ENCODE data around the gene MLLT1.

Gene MLLT1

DNA sequence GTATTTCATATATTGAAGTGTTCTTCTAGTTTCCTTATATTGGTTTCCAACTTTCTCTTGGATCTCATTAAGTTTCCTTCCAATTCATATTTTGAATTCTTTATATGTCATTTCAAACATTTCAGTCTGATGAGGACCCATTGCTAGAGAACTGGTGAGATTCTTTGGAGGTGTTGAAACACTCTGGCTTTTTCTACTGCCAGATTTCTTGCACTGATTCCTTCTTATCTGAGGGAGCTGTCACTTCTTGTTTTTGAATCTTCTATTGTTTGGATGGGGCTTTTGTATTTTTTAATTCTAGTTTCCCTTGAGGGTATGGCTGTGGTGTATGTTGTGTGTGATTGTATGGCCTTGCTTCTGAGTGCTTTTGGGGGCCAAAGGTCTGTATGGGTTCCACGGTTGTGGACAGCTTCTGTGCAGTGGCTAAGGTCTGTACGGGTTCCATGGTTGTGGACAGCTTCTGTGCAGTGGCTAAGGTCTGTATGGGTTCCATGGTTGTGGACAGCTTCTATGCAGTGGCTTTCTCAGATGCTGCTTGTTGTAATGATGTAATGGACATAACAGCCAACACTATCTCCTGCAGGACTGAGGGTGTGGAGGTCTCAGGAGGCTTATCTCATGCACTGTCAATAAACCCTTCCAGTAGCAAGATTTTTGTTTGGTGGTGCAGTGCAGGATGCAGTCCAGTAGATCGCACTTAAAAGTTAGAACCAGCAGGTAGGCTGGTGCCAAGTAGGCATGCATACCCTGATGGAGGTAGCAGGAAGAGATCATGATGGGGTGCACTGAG is 107.5 kb downstream of the MLLT1 start:
- no peak for DNase-seq (ENCODE audit: low spot score)
- TF ChIP-seq, protein P1, sequence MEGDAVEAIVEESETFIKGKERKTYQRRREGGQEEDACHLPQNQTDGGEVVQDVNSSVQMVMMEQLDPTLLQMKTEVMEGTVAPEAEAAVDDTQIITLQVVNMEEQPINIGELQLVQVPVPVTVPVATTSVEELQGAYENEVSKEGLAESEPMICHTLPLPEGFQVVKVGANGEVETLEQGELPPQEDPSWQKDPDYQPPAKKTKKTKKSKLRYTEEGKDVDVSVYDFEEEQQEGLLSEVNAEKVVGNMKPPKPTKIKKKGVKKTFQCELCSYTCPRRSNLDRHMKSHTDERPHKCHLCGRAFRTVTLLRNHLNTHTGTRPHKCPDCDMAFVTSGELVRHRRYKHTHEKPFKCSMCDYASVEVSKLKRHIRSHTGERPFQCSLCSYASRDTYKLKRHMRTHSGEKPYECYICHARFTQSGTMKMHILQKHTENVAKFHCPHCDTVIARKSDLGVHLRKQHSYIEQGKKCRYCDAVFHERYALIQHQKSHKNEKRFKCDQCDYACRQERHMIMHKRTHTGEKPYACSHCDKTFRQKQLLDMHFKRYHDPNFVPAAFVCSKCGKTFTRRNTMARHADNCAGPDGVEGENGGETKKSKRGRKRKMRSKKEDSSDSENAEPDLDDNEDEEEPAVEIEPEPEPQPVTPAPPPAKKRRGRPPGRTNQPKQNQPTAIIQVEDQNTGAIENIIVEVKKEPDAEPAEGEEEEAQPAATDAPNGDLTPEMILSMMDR (IDR thresholded peaks at IDR 0.05; ENCODE audit: extremely low read depth, missing control alignments): no peak

DNA sequence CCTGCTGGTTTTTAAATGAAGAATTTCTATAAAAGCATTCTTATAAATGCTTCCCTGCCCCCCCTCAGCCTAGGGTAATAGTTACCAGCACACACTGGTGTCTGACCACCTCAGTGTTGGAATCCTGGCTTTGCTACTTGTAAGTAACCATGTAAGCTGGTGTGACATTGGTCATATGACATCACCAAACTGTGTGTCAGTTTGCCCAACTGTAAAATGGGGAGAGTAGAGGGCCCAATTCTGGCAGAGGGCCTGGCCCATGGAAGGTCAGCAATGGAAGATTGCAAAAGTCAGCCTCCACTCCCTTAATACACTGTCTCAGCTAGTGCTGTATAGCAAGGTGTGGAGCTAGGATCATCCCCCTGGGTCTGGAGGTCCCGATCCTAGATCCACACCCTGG is 112.7 kb downstream of the MLLT1 start:
- no peak for DNase-seq (ENCODE audit: low spot score)
- TF ChIP-seq, protein P1 (IDR thresholded peaks at IDR 0.05; ENCODE audit: extremely low read depth, missing control alignments): no peak

DNA sequence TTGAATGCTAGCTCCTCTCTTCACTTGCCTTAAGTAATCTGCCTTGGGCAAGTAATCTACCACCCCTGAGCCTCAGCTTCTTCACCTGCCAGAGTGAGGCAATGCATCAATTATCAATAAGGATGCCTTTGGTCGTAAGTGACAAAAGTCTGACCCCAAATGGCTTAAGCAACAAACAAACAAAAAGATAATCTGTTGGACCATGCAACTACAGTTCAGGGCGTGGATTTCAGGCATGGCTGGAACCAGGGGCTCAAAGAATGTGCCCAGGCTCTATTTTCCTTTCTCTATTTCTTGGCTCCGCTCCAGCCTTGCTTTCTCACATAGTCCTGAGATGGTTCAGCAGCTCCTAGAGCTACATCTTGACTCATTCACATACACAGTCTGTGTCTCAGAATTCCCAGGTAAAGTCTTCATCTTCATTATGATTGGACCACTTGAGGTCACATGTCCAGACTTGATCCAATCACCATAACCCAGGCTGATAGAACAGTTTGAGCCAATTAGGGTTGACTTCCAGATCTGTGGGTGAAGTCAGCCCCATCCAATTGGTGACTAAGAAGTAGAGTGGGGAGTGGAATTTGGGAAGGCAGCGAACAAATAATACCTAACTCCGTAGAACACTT is 114.8 kb downstream of the MLLT1 start:
- TF ChIP-seq, protein P1 (IDR thresholded peaks at IDR 0.05; ENCODE audit: extremely low read depth, missing control alignments): no peak
- no peak for DNase-seq (ENCODE audit: low spot score)

DNA sequence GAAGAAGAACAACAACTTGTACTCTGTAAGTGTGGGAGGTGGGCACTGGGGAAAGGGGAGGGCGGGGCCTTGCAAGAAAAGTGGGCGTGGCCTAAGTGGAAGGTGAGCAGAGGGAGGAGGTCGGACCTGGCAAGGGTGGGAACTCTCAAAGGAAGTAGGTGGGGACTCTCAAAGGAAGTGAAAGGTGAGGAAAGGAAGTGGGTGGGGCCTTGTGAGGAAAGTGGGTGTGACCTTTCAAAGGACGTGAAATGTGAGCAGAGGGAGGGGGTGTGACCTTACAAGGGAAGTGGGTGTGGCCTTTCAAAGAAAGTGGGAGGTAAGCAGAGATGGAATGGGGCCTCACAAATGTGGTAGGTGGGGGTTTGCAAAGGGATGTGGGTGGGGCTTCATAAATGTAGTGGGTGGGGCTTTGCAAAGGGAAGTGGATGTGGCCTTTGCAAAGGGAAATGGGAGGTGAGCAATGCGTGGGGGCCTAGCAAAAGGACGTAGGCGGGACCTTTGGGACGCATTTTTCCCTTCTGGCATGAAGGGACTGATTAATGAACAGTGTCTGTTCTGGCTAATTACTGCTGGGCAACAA is 118.4 kb downstream of the MLLT1 start:
- DNase-seq (ENCODE audit: low spot score): peak; percentile 63

More for the DNA sequence above, 118.4 kb downstream of the MLLT1 start:
- TF ChIP-seq, protein P1 (IDR thresholded peaks at IDR 0.05; ENCODE audit: extremely low read depth, missing control alignments): no peak
